GM08714 (cell line): ENCODE results near the gene SLC7A9.
"Not testable (repeated sequence)": the region's sequence is repeated elsewhere in the genome, so short reads cannot be mapped to it uniquely, and the experiment has no call there.

Experiments used
- H3K4me3 ChIP-seq: fragments of 200-500 bp; sonication (Bioruptor generic); 2 replicates; pipeline ENCODE4 v1.5.1; 2014; ENCODE audit warnings: mild to moderate bottlenecking, low read length, inconsistent platforms
- ZNF274 ChIP-seq: IDR thresholded peaks from 2 replicates; pipeline ENCODE4 v1.6.1; 2012; ENCODE audit warnings: mild to moderate bottlenecking, low read depth, low read length

Gene SLC7A9

GRCh38 chr19:32863301-32863700 is 6.3 kb downstream of the SLC7A9 start:
- no peak for TF ChIP-seq ZNF274
- no peak overlapping the region for H3K4me3 ChIP-seq

DNA sequence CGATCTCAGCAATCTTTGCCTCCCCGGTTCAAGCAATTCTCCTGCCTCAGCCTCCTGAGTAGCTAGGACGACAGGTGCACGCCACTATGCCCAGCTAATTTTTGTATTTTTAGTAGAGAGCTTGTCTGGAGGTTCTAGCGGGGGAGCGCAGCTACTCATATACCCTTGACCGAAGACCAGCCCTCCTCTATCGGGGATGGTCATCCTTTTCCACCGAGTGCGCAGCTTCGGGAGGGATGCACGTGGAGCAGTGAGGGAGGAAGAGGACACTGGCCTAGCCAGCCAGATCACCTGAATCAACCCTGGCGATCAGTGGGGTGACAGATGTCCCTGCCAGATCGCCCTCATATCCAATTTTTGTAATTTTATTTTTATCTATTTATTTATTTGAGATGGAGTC is 6.8 kb downstream of the SLC7A9 start:
- TF ChIP-seq ZNF274 = no peak
- no peak overlapping the region for H3K4me3 ChIP-seq

GRCh38 chr19:32862173-32862572 is 7.4 kb downstream of the SLC7A9 start:
- TF ChIP-seq ZNF274 = no peak

DNA sequence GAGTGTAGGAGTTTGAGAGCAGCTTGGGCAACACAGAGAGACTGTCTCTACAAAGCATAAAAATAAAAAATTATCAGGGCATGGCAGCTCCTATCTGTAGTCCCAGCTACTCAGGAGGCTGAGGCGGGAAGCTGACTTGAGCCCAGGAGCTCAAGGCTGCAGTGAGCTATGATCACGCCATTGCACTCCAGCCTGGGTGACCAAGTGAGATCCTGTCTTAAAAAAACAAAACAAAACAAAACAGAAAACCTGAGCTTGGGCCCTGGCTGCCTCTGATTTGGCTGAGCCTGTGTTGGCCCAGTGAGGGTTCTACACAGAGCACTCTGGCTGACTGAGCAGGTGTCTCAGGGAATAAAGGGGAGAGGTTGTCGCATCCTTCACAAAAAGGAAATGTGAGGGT is 8.0 kb downstream of the SLC7A9 start:
- no peak for TF ChIP-seq ZNF274

More at GRCh38 chr19:32862173-32862572, 7.4 kb downstream of the SLC7A9 start:
- H3K4me3 ChIP-seq = no peak overlapping the region

GRCh38 chr19:32859591-32859990 is 10.0 kb downstream of the SLC7A9 start:
- H3K4me3 ChIP-seq = no peak overlapping the region
- no peak for TF ChIP-seq ZNF274

More for the DNA sequence above, 8.0 kb downstream of the SLC7A9 start:
- H3K4me3 ChIP-seq = no peak overlapping the region

DNA sequence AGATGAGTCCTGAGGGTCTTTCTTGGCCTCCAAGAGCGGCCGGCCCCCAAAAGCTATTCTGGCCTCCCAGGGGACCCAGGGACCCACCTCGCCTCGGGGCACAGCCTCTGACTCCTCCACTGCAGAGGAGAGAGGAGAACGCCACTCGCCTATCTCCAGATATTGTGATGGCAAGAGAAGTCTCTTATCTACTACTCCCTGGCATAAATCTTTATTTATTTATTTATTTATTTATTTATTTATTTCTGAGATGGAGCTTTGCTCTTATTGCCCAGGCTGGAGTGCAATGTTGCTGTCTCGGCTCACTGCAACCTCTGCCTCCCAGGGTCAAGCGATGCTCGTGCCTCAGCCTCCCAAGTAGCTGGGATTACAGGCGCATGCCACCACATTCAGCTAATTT is 11.0 kb downstream of the SLC7A9 start:
- H3K4me3 ChIP-seq = no peak overlapping the region
- no peak for TF ChIP-seq ZNF274

DNA sequence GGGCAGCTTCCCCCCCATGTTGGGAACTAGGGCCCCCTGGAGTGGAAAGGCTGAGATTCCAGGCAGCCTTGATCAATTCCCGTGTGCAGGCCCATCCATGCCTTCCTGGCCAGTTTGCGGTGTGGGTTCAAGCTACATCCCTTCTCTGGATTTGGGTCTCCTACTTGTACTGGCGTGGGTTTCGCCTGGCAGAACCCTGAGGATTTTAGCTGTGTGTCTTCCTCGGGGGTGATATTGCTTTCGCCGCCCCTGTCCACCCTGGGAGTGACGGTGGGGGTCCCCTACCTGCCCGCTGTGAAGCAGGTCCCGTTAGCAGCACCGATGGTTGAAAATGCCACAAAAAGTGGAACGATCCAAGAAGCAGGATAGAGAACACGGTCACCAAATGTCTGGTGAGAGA is 11.4 kb downstream of the SLC7A9 start:
- H3K4me3 ChIP-seq = no peak overlapping the region
- TF ChIP-seq ZNF274 = no peak

GRCh38 chr19:32857584-32857983 is 12.0 kb downstream of the SLC7A9 start:
- TF ChIP-seq ZNF274 = no peak
- H3K4me3 ChIP-seq = no peak overlapping the region

- not testable (repeated sequence) for H3K4me3 ChIP-seq
Measured at GRCh38 chr19:32856818-32857217, 12.7 kb downstream of the SLC7A9 start.

DNA sequence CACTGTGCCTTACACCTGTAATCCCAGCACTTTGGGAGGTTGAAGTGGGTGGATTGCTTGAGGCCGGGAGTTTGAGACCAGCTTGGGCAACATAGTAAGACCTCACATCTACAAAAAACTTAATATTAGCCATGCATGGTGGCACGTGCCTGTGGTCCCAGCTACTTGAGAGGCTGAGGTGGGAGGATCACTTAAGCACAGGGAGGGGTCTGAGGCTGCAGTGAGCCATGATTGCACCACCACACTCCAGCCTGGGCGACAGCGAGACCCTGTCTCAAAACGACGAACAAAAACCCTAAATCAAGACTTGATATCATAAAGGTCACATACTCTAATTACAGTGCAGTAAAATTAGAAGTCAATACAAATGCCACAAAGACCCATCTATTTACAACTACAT is 17.4 kb downstream of the SLC7A9 start:
- TF ChIP-seq ZNF274 = no peak
- H3K4me3 ChIP-seq = no peak overlapping the region

GRCh38 chr19:32848035-32848434 is 21.5 kb downstream of the SLC7A9 start:
- H3K4me3 ChIP-seq = not testable (repeated sequence)

DNA sequence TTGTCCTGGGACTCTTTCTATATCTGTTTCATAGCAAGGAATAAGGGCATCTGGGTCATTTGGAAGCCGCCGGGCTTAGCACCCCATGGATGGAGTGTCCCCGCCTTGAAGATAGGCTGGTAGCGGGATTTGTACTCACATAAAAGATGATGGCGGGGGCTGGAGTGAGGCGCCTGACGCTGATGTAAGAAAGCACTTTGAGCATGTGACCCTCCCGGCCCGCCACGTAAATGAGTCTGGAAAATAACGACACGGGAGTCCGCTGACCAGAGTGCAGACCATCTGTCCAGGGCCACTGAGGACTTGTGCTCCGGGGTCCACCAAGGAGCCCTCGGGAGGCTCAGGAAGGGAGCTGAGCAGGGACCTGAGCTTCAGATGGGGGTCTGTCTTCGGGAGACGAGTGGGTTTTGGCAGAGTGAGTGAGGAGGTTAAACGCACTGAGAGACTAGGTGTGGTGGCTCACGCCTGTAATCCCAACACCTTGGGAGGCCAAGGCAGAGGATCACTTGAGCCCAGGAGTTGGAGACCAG is 25.8 kb downstream of the SLC7A9 start:
- no peak overlapping the region for H3K4me3 ChIP-seq
- no peak for TF ChIP-seq ZNF274

DNA sequence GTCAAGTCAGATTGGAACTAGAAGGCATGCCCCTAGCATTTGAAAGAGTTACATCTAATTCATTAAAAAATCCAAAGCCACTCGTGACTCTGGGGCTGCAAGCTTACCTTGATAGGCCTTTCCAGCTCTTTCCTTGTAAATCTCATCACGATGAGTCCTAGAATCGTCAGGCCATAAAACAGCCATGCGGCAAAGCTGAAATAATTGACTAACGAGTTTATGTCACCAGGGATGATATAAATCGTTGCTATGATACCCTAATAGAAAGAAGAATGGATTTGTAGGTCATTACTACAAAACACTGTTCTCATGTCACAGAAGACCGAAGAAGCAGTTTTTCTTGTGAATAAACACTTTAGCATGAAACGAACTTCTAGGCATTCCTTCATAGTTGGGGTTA is 27.5 kb downstream of the SLC7A9 start:
- no peak for TF ChIP-seq ZNF274
- H3K4me3 ChIP-seq = no peak overlapping the region

DNA sequence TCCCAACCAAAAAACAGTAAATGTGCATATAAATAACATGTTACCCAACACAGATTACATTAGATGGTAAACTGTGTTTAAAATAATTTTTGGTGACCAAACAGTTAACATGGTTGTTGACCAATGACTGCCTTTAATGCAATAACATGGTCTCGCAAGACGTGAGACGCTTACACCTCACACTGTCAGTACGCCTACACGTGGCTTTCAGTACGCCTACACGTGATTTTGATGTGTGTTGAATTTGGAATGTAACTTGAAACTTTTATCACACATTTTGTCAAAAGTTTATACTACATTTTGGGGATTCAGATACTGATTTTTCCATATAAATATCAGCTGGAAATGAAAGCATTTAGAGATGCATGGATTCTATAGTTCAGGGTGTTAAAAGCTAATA is 32.0 kb downstream of the SLC7A9 start:
- no peak overlapping the region for H3K4me3 ChIP-seq
- no peak for TF ChIP-seq ZNF274

GRCh38 chr19:32833388-32833787 is 36.2 kb downstream of the SLC7A9 start:
- H3K4me3 ChIP-seq = not testable (repeated sequence)

GRCh38 chr19:32832825-32833224 is 36.7 kb downstream of the SLC7A9 start:
- H3K4me3 ChIP-seq = not testable (repeated sequence)

DNA sequence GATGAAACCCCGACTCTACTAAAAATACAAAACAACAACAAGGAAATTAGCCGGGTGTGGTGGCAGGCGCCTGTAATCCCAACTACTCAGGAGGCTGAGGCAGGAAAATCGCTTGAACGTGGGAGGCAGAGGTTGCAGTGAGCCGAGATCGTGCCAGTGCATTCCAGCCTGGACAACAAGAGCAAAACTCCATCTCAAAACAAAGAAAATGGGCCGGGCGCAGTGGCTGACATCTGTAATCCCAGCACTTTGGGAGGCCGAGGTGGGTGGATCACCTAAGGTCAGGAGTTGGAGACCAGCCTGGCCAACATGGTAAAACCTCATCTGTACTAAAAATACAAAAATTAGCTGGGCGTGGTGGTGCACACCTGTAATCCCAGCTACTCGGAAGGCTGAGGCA is 37.5 kb downstream of the SLC7A9 start:
- not testable (repeated sequence) for H3K4me3 ChIP-seq
